GM23248 (cell line): Measurements from ENCODE around the gene MORN1. TPM values are rescaled to one million over a fixed set of nuclear protein-coding genes. Genes with fewer than 3 reads are reported as not detected.
"Not testable (repeated sequence)": the region's sequence is repeated elsewhere in the genome, so short reads cannot be mapped to it uniquely, and the experiment has no call there.

ENCODE experiments used
- DNase-seq: peaks from one replicate; pipeline ENCODE4 v3.0.0-alpha.2; 2015
- H2AFZ ChIP-seq: fragments of 200-600 bp; sonication (generic); 2 replicates; pipeline ENCODE4 v1.6.1; 2016; ENCODE audit warnings: antibody characterized with exemption
- H3F3A ChIP-seq: fragments of 200-600 bp; sonication (generic); 2 replicates; pipeline ENCODE4 v1.6.1; 2016; ENCODE audit warnings: mild to moderate bottlenecking, antibody characterized with exemption, mixed run types; ENCODE audit not compliant: insufficient read depth
- H3K27ac ChIP-seq: fragments of 200-600 bp; sonication (generic); 2 replicates; pipeline ENCODE4 v1.5.1; 2016; ENCODE audit warnings: mild to moderate bottlenecking
- H3K27me3 ChIP-seq: fragments of 200-600 bp; sonication (generic); replicated peaks from 2 replicates; pipeline ENCODE4 v1.6.1; 2016; ENCODE audit warnings: mild to moderate bottlenecking; ENCODE audit not compliant: insufficient read depth
- H3K36me3 ChIP-seq: fragments of 200-600 bp; sonication (generic); 2 replicates; pipeline ENCODE4 v1.6.1; 2016; ENCODE audit warnings: low read depth, mild to moderate bottlenecking
- H3K4me1 ChIP-seq: fragments of 200-600 bp; sonication (generic); 2 replicates; pipeline ENCODE4 v1.6.1; 2016; ENCODE audit warnings: mild to moderate bottlenecking; ENCODE audit not compliant: insufficient read depth
- H3K4me2 ChIP-seq: fragments of 200-600 bp; sonication (generic); one replicate; pipeline ENCODE4 v1.6.1; 2016; ENCODE audit warnings: mild to moderate bottlenecking; ENCODE audit not compliant: unreplicated experiment
- H3K4me3 ChIP-seq: fragments of 200-600 bp; sonication (generic); 2 replicates; pipeline ENCODE4 v1.5.1; 2016; ENCODE audit warnings: mild to moderate bottlenecking
- H3K79me2 ChIP-seq: fragments of 200-600 bp; sonication (generic); 2 replicates; pipeline ENCODE4 v1.6.1; 2016; ENCODE audit warnings: mild to moderate bottlenecking; ENCODE audit not compliant: insufficient read depth
- H3K9ac ChIP-seq: fragments of 200-600 bp; sonication (generic); 2 replicates; pipeline ENCODE4 v1.6.1; 2016; ENCODE audit warnings: mild to moderate bottlenecking
- H3K9me2 ChIP-seq: fragments of 200-600 bp; sonication (generic); 2 replicates; pipeline ENCODE4 v1.6.1; 2016; ENCODE audit warnings: mixed run types, mild to moderate bottlenecking, moderate library complexity; ENCODE audit not compliant: insufficient read depth
- H3K9me3 ChIP-seq: fragments of 200-600 bp; sonication (generic); one replicate; pipeline ENCODE4 v1.6.1; 2017; ENCODE audit warnings: low read depth
- H4K20me1 ChIP-seq: fragments of 200-600 bp; sonication (generic); 2 replicates; pipeline ENCODE4 v1.6.0; 2016; ENCODE audit not compliant: insufficient read depth
- EZH2 ChIP-seq: fragments of 200-600 bp; sonication (generic); IDR thresholded peaks from 2 replicates; pipeline ENCODE4 v1.6.1; 2018; ENCODE audit warnings: antibody characterized with exemption, mild to moderate bottlenecking; ENCODE audit not compliant: insufficient read depth, poor library complexity, severe bottlenecking
- EZH2phosphoT487 ChIP-seq: fragments of 200-600 bp; sonication (generic); IDR thresholded peaks from 2 replicates; pipeline ENCODE4 v1.6.1; 2018; ENCODE audit warnings: antibody characterized with exemption, moderate library complexity, mild to moderate bottlenecking, low read depth; ENCODE audit not compliant: insufficient read depth
- WGBS, 2 experiments: methylation state at CpG; one replicate each; pipeline ENCODE4 v1.1.6; 2015 to 2017; ENCODE audit warnings: low lambda C conversion rate in 2 of 2, low coverage in 1 of 2; ENCODE audit errors: missing lambda C conversion rate in 2 of 2; 5-methylcytosine and 5-hydroxymethylcytosine counted together
- in situ Hi-C: fragments of 300-500 bp; cut with MboI; formaldehyde crosslinking; loops from 2 replicates; pipeline ENCODE4 v1.15.0; 2020
- polyA plus RNA-seq: library from polyadenylated mRNA; unstranded; fragments of >200 nt; fragmentation: Nextera tagmentation; extraction: Ambion mirVana; gene quantifications from 2 replicates; pipeline ENCODE4 v1.2.1, GENCODE V29; 2016
- total RNA-seq: library from RNA; depleted of rRNA; stranded (reverse); fragments of >200 nt; shearing (Covaris generic); gene quantifications from 2 replicates; pipeline ENCODE4 v1.2.3, GENCODE V29; 2014

The MORN1 gene
- total and polyA plus RNA-seq, 2 experiments from 2014 or later: 7.2 to 8.8 TPM

GRCh38 chr1:2296614-2297013 lies 94.7 kb downstream of the MORN1 start:
- 0 out of 2 replicates have a peak overlapping the region, but pooled peaks have one; percentile 8 for H3K27ac ChIP-seq
- TF ChIP-seq EZH2: no peak
- no peak for TF ChIP-seq EZH2phosphoT487
- H2AFZ ChIP-seq: no peak overlapping the region
- H4K20me1 ChIP-seq: no peaks in the 10 kb centered on the region
- no peaks in the 10 kb centered on the region for H3K36me3 ChIP-seq
- no peak overlapping the region for H3K4me3 ChIP-seq
- 51 to 53% methylated on average over 18 of the region's 18 CpGs for WGBS, 2 experiments
- H3K27me3 ChIP-seq: no peaks in the 10 kb centered on the region
- H3K9me2 ChIP-seq: no peaks in the 10 kb centered on the region
- in situ Hi-C loops: no loop called here
- peaks cover 14% of the 10 kb centered on the region for H3F3A ChIP-seq
- H3K79me2 ChIP-seq: peaks cover 100% of the 10 kb centered on the region
- H3K4me1 ChIP-seq: peaks cover 58% of the 10 kb centered on the region
- no peaks in the 10 kb centered on the region for H3K9me3 ChIP-seq
- no peak overlapping the region for H3K4me2 ChIP-seq
- no peak overlapping the region for H3K9ac ChIP-seq
- DNase-seq: no peak

- DNase-seq, H3K9ac ChIP-seq, H2AFZ ChIP-seq, H3K36me3 ChIP-seq, H3K9me2 ChIP-seq, in situ Hi-C loops, H3K9me3 ChIP-seq, H3K4me3 ChIP-seq, H4K20me1 ChIP-seq, H3K4me2 ChIP-seq, H3K27me3 ChIP-seq: not testable (repeated sequence)
- 74 to 75% methylated on average over 9 of the region's 9 CpGs for WGBS, 2 experiments
- H3K27ac ChIP-seq: 0 out of 2 replicates have a peak overlapping the region, but pooled peaks have one; percentile 8
- H3F3A ChIP-seq: peaks cover 15% of the 10 kb centered on the region
- H3K4me1 ChIP-seq: peaks cover 59% of the 10 kb centered on the region
- peaks cover 100% of the 10 kb centered on the region for H3K79me2 ChIP-seq
Measured at GRCh38 chr1:2296211-2296610, 95.1 kb downstream of the MORN1 start.

DNA sequence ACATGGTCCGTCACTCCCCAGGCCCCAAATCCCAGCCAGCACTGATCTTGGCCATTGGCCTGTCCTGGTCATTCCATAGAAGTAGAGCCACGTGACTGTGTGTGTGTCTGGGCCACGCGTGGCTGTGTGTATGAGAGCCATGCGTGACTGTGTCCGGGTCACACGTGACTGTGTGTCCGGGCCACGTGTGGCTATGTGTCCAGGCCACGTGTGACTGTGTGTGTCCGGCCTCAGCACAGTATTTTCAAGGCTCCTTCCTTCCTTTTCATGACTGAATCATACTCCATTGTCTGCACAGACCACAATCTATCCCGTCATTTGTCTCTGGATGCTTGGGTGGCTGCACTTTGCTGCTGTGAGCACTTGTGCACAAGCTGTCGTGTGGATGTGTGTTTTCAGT lies 95.8 kb downstream of the MORN1 start:
- peaks cover 58% of the 10 kb centered on the region for H3K4me1 ChIP-seq
- no peaks in the 10 kb centered on the region for H3K27me3 ChIP-seq
- no peaks in the 10 kb centered on the region for H3K9me2 ChIP-seq
- H3K9me3 ChIP-seq: no peaks in the 10 kb centered on the region
- peaks cover 19% of the 10 kb centered on the region for H3F3A ChIP-seq
- TF ChIP-seq EZH2 (no peak), EZH2phosphoT487 (no peak)
- in situ Hi-C loops: no loop called here
- 83 to 84% methylated on average over 13 of the region's 13 CpGs for WGBS, 2 experiments
- no peak overlapping the region for H3K9ac ChIP-seq
- no peaks in the 10 kb centered on the region for H4K20me1 ChIP-seq
- H3K27ac ChIP-seq: no peak overlapping the region
- peaks cover 96% of the 10 kb centered on the region for H3K79me2 ChIP-seq
- DNase-seq: no peak
- no peak overlapping the region for H3K4me2 ChIP-seq
- H3K36me3 ChIP-seq: no peaks in the 10 kb centered on the region
- no peak overlapping the region for H3K4me3 ChIP-seq
- H2AFZ ChIP-seq: no peak overlapping the region

GRCh38 chr1:2294725-2295078 lies 96.7 kb downstream of the MORN1 start:
- H3K9me3 ChIP-seq: no peaks in the 10 kb centered on the region
- in situ Hi-C loops: no loop called here
- H3K27me3 ChIP-seq: no peaks in the 10 kb centered on the region
- peaks cover 58% of the 10 kb centered on the region for H3K4me1 ChIP-seq
- H3K9me2 ChIP-seq: no peaks in the 10 kb centered on the region
- no peak overlapping the region for H3K27ac ChIP-seq
- no peak overlapping the region for H2AFZ ChIP-seq
- H3K9ac ChIP-seq: peak overlapping the region; percentile 6; the same call in 1 of the 2 replicates
- H3F3A ChIP-seq: peaks cover 19% of the 10 kb centered on the region
- peaks cover 96% of the 10 kb centered on the region for H3K79me2 ChIP-seq
- H3K4me3 ChIP-seq: no peak overlapping the region
- DNase-seq: no peak
- H3K36me3 ChIP-seq: no peaks in the 10 kb centered on the region
- TF ChIP-seq EZH2phosphoT487 (no peak), EZH2 (no peak)
- no peak overlapping the region for H3K4me2 ChIP-seq
- H4K20me1 ChIP-seq: no peaks in the 10 kb centered on the region
- 74 to 82% methylated on average over 5 of the region's 5 CpGs for WGBS, 2 experiments
